Right lobe of liver (tissue), 6 donors: ENCODE measurements around the gene YTHDF2. TPM values are rescaled to one million over a fixed set of nuclear protein-coding genes. Genes with fewer than 3 reads are reported as not detected.

ENCODE experiments used
- ATAC-seq, 4 donors: fragments of 200-7000 bp; cut with Tn5 transposase; one replicate each; pipeline ENCODE4 v1.9.1; 2020; ENCODE audit warnings: mild to moderate bottlenecking in 4 of 4, moderate library complexity in 4 of 4
- DNase-seq, 3 donors: peaks; one replicate each; pipeline ENCODE4 v3.0.0-alpha.2; 2020
- H3K27ac ChIP-seq, 3 donors: fragments of 200-600 bp; one replicate each; pipeline ENCODE4 v1.8.0; 2022
- H3K27me3 ChIP-seq, 2 donors: fragments of 200-600 bp; one replicate each; pipeline ENCODE4 v1.8.0; 2022
- H3K36me3 ChIP-seq, 4 donors: fragments of 200-600 bp; sonication (generic) in 1 of 4; one replicate each; pipeline versions ENCODE4 v1.5.1 to v1.8.0; 2017 to 2022; ENCODE audit warnings: control low read depth in 1 of 4
- H3K4me1 ChIP-seq, 4 donors: fragments of 200-600 bp; sonication (generic) in 1 of 4; one replicate each; pipeline versions ENCODE4 v1.5.1 to v1.8.0; 2017 to 2022; ENCODE audit warnings: control low read depth in 1 of 4
- H3K4me3 ChIP-seq, 3 donors: fragments of 200-600 bp; one replicate each; pipeline ENCODE4 v1.8.0; 2022
- H3K9me3 ChIP-seq, 4 donors: fragments of 200-600 bp; sonication (generic) in 1 of 4; one replicate each; pipeline versions ENCODE4 v1.5.1 to v1.8.0; 2017 to 2022; ENCODE audit warnings: control low read depth in 1 of 4
- CTCF ChIP-seq, 4 donors: fragments of 200-600 bp in 3 of 4; fragments of 450-650 bp in 1 of 4; IDR thresholded peaks; one replicate each; pipeline versions ENCODE4 v1.5.1 to v1.8.0; 2016 to 2022; ENCODE audit warnings: antibody characterized with exemption in 4 of 4, mild to moderate bottlenecking in 2 of 4
- POLR2A ChIP-seq: fragments of 450-650 bp; IDR thresholded peaks from one replicate; pipeline ENCODE4 v1.6.1; 2017; ENCODE audit warnings: antibody characterized with exemption, mild to moderate bottlenecking
- WGBS: methylation state at CpG from one replicate; pipeline ENCODE4 v1.1.6; 2018; ENCODE audit warnings: low coverage, low lambda C conversion rate; ENCODE audit not compliant: insufficient coverage; ENCODE audit errors: missing lambda C conversion rate; 5-methylcytosine and 5-hydroxymethylcytosine counted together
- intact Hi-C, 2 donors: fragments of 100-400 bp; cut with DNase I; formaldehyde crosslinking; loops; one replicate each; pipeline versions ENCODE4 v1.11.2 to v1.14.1; 2022
- total RNA-seq, 6 experiments: library from RNA; depleted of rRNA in 2 of 6; stranded (reverse); fragments of >200 nt in 2 of 6; fragmentation: NEBNext Ultra II Directional in 3 of 6; extraction: Animal tissue kit (Norgen Biotek cat#: 25700) in 3 of 6; gene quantifications; one replicate each; pipeline versions ENCODE4 v1.1.0 to v1.2.4, GENCODE V29; 2016 to 2023
- donor health status: DM: no; HTN: yes; CAD: no.
- donor health status: DM: no; HTN: no; CAD: no.
- donor health status: DM: no; HTN: no; CAD: no.
- donor health status: DM: no; HTN: yes; CAD: no.
- donor health status: DM: no; HTN: yes; CAD: no.

Gene YTHDF2
- total RNA-seq, 6 experiments from 2014 or later = 21.8 to 43.2 (median 31.7) TPM

- no peak for TF ChIP-seq CTCF (IDR thresholded peaks at IDR 0.05)
- TF ChIP-seq POLR2A = no peak
- no peaks in the 10 kb centered on the region for H3K27me3 ChIP-seq
- no peaks in the 10 kb centered on the region for H3K36me3 ChIP-seq
- H3K4me1 ChIP-seq = no peaks in the 10 kb centered on the region
- no peak overlapping the region for H3K27ac ChIP-seq
- intact Hi-C loops = no loop called here
- H3K4me3 ChIP-seq = no peak overlapping the region
- H3K9me3 ChIP-seq = no peaks in the 10 kb centered on the region
- DNase-seq (no peak), ATAC-seq (no peak)
- 18% methylated on average over 5 of the region's 34 CpGs for WGBS
Observed at GRCh38 chr1:28812669-28813468, 76.1 kb downstream of the YTHDF2 start.

GRCh38 chr1:28813931-28814465 lies 77.3 kb downstream of the YTHDF2 start:
- Histone ChIP-seq H3K4me3 (no peak overlapping the region), H3K27me3 (no peaks in the 10 kb centered on the region), H3K4me1 (no peaks in the 10 kb centered on the region), H3K9me3 (no peaks in the 10 kb centered on the region), H3K27ac (no peak overlapping the region), H3K36me3 (no peaks in the 10 kb centered on the region)
- no peak for TF ChIP-seq CTCF (IDR thresholded peaks at IDR 0.05)
- TF ChIP-seq POLR2A = no peak
- WGBS = 55% methylated on average over 14 of the region's 15 CpGs
- DNase-seq (no peak), ATAC-seq (no peak)
- intact Hi-C loops = no loop called here

- intact Hi-C loops = no loop called here
- Histone ChIP-seq H3K36me3 (no peaks in the 10 kb centered on the region), H3K27me3 (no peaks in the 10 kb centered on the region), H3K27ac (no peak overlapping the region), H3K4me3 (no peak overlapping the region), H3K4me1 (no peaks in the 10 kb centered on the region), H3K9me3 (no peaks in the 10 kb centered on the region)
- TF ChIP-seq POLR2A (no peak), CTCF (IDR thresholded peaks at IDR 0.05) (no peak)
- ATAC-seq (no peak), DNase-seq (no peak)
- 27% methylated on average over 8 of the region's 12 CpGs for WGBS
Observed at GRCh38 chr1:28815533-28816185, 78.9 kb downstream of the YTHDF2 start.

GRCh38 chr1:28817133-28817532 lies 80.4 kb downstream of the YTHDF2 start:
- no peak for TF ChIP-seq POLR2A
- no peak for TF ChIP-seq CTCF (IDR thresholded peaks at IDR 0.05)
- Histone ChIP-seq H3K9me3 (no peaks in the 10 kb centered on the region), H3K4me1 (no peaks in the 10 kb centered on the region), H3K36me3 (no peaks in the 10 kb centered on the region), H3K27ac (no peak overlapping the region), H3K4me3 (no peak overlapping the region), H3K27me3 (no peaks in the 10 kb centered on the region)
- intact Hi-C loops = no loop called here
- DNase-seq (no peak), ATAC-seq (no peak)
- 58% methylated on average over 5 of the region's 7 CpGs for WGBS
